HEK293 (cell line): Measurements from ENCODE around the gene RGN.

Experiments used
- ATF2 ChIP-seq: fragments of 450-650 bp; formaldehyde crosslinking; IDR thresholded peaks from 2 replicates; pipeline ENCODE4 v1.5.1; 2016; ENCODE audit warnings: missing biosample characterization, missing genetic modification characterization, low read depth
- CTCF ChIP-seq: fragments of 450-650 bp; formaldehyde crosslinking; IDR thresholded peaks from 2 replicates; pipeline ENCODE4 v1.5.1; 2016; ENCODE audit warnings: missing biosample characterization, missing genetic modification characterization
- GLIS1 ChIP-seq: fragments of 450-650 bp; formaldehyde crosslinking; IDR thresholded peaks from 2 replicates; pipeline ENCODE4 v1.5.1; 2016; ENCODE audit warnings: missing biosample characterization, missing genetic modification characterization
- KLF9 ChIP-seq: fragments of 450-650 bp; formaldehyde crosslinking; IDR thresholded peaks from 2 replicates; pipeline ENCODE4 v1.5.1; 2016; ENCODE audit warnings: missing biosample characterization, missing genetic modification characterization, low read depth
- PRDM6 ChIP-seq: fragments of 450-650 bp; formaldehyde crosslinking; IDR thresholded peaks from 2 replicates; pipeline ENCODE4 v1.5.1; 2017; ENCODE audit warnings: missing biosample characterization, missing genetic modification characterization
- ZBTB21 ChIP-seq: fragments of 450-650 bp; formaldehyde crosslinking; IDR thresholded peaks from 2 replicates; pipeline ENCODE4 v1.5.1; 2017; ENCODE audit warnings: missing biosample characterization, missing genetic modification characterization
- ZNF426 ChIP-seq: fragments of 450-650 bp; formaldehyde crosslinking; IDR thresholded peaks from 2 replicates; pipeline ENCODE4 v1.5.1; 2017; ENCODE audit warnings: missing biosample characterization, missing genetic modification characterization, mild to moderate bottlenecking, inconsistent platforms, moderate library complexity

- TF ChIP-seq ATF2 (no peak), CTCF (tag by site-specific recombination) (no peak), GLIS1 (tag by site-specific recombination) (no peak), KLF9 (tag by site-specific recombination) (no peak), PRDM6 (tag by site-specific recombination) (no peak), ZBTB21 (tag by site-specific recombination) (no peak), ZNF426 (tag by site-specific recombination) (no peak)
These were observed 16.9 kb upstream of the RGN start for GRCh38 chrX:47061238-47061919.
